Activated naive CD4-positive, alpha-beta T cell treated with anti-CD3 and anti-CD28 coated beads, Interleukin-2, amount 50 U/mL, for 16 hours (primary cell): ENCODE measurements around the gene MARCKS.

Experiments used
- DNase-seq: peaks from one replicate; pipeline ENCODE4 v3.0.0-alpha.2; 2020

MARCKS gene

GRCh38 chr6:113854531-113855499 lies 2.3 kb upstream of the MARCKS start:
- no peak for DNase-seq

DNA sequence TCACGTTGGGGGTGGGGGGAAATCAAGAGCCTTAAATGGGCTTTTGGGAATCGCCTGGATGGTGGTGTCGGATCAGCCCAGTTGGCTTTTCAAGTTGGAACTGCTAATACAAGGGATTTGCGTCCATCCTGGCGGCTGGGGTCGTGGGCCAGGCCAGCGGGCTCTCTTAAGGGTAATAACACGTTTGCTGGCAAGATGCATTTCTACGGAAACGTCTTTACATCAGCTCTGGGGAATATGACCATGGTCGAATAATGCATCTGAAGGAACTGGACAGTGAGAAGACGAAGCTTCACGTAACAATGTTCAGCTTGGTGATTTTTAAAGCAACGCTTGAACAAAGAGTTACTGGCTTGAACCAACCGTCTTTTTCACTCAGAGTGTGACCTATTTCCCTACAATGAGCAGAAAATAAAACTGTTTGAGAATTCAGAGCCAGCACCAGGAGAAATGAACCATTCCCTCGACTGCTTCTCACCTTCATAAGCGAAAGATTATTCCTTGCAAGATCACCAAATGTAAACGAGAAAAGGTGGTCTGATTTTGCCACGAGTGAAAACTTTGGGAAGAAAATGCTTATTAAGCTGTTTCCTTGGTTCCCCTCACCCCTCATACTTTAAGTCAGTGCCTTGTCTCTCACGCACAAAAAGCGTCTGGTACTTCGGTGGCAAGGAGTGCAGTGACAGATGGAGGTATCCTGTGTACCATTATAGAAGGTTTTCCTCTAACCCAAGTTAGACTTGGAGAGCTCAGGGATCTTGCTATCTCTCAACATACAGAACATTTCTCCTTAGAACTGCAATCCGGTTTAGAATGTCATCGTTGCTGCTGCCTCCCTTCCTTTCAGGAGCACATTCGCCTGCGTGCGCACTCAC lies 1.4 kb upstream of the MARCKS start:
- DNase-seq: no peak

- no peak for DNase-seq
Observed at GRCh38 chr6:113856375-113856624, 845 bp upstream of the MARCKS start.

DNA sequence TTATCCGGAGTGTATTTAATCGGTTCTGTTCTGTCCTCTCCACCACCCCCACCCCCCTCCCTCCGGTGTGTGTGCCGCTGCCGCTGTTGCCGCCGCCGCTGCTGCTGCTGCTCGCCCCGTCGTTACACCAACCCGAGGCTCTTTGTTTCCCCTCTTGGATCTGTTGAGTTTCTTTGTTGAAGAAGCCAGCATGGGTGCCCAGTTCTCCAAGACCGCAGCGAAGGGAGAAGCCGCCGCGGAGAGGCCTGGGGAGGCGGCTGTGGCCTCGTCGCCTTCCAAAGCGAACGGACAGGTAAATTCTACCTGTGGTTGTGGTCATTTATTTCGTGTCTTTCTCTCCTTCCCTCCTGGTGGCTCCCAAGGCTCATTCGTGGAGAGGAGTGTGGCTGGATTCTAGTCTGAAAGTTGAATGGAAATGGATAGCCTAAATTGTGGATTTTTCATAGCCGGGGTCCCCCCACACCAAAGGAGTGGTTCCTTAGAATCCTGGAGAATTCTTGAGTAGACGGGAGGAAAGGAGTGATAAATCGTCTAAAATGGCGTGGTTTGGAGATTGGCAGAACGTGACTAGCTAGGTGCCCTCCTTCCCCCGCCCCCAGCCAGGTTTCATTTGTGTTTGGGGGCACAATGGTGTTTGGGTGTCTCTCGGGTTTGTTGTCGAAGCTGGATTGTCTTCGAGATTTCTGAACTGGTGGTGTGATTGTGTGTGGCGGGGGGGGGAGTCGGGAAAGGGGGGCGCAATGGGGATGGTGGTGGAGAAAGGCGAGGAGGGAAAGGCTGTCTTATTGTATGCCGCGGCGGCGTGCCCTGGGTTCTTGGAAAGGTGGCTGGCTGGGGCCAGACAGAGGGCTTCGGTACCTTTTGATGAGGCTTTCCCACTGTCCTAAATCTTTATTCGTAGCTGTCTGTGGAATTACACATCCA lies 673 bp downstream of the MARCKS start:
- DNase-seq: no peak

DNA sequence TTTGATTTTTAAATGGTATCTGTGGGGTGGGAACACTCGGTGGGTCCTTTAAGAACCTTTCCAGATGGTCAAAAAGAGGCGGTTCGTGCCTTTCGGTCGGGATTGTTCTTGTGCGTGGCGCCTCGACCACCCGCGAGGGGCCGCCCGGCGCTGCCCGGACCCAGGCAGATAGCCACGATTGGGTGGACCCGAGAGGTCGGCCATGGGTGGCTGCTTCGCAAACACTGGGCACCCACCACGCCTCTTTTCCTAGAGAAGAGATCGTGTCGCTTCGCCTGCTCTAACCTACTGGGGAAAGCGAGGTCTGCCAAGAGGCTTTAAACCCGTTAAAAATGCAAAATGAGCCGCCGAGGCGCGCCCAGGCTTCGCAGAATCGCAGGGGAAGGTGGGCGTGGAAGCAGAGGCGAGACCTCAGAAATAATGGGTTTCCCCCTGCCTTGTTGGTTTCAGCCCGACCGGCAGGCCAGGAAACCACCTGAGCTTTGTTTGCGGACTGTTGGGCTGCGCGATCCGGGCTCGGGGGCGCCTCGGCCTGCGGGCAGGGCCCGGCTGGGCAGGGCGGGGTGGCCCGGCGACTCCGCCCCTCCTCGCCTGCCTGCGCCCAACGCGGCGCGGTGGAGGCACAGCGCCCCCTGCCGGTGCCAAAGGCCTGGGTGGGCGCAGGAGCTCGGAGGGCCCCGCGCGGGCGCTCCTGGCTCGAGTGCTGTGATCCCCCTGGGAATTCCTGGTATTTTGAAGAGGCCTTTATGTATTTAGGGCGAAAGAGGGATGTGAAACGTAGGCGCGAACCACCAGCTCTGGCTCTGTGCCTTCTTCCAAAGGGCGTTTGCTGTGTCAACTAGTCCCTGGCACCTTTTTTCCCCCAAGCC lies 1.6 kb downstream of the MARCKS start:
- peak; percentile 73 for DNase-seq

DNA sequence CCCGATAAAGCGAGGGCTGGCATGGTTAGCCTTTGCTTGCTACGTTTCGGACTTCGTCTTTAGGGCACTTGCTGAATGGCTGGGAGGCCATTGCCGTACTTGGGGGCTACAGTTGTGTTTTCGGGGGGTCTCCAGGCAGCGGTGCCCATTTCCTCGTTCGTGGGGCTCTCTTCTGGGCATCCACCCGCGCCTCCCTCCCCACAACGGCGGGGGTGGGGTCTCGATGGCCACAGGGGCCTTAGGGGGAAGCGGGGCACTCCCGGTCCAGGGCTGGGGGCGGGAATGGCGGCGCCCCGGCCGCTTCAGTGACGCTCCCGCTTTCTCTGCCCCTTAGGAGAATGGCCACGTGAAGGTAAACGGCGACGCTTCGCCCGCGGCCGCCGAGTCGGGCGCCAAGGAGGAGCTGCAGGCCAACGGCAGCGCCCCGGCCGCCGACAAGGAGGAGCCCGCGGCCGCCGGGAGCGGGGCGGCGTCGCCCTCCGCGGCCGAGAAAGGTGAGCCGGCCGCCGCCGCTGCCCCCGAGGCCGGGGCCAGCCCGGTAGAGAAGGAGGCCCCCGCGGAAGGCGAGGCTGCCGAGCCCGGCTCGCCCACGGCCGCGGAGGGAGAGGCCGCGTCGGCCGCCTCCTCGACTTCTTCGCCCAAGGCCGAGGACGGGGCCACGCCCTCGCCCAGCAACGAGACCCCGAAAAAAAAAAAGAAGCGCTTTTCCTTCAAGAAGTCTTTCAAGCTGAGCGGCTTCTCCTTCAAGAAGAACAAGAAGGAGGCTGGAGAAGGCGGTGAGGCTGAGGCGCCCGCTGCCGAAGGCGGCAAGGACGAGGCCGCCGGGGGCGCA lies 2.4 kb downstream of the MARCKS start:
- DNase-seq: no peak

DNA sequence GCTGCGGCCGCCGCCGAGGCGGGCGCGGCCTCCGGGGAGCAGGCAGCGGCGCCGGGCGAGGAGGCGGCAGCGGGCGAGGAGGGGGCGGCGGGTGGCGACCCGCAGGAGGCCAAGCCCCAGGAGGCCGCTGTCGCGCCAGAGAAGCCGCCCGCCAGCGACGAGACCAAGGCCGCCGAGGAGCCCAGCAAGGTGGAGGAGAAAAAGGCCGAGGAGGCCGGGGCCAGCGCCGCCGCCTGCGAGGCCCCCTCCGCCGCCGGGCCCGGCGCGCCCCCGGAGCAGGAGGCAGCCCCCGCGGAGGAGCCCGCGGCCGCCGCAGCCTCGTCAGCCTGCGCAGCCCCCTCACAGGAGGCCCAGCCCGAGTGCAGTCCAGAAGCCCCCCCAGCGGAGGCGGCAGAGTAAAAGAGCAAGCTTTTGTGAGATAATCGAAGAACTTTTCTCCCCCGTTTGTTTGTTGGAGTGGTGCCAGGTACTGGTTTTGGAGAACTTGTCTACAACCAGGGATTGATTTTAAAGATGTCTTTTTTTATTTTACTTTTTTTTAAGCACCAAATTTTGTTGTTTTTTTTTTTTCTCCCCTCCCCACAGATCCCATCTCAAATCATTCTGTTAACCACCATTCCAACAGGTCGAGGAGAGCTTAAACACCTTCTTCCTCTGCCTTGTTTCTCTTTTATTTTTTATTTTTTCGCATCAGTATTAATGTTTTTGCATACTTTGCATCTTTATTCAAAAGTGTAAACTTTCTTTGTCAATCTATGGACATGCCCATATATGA lies 3.2 kb downstream of the MARCKS start:
- no peak for DNase-seq

DNA sequence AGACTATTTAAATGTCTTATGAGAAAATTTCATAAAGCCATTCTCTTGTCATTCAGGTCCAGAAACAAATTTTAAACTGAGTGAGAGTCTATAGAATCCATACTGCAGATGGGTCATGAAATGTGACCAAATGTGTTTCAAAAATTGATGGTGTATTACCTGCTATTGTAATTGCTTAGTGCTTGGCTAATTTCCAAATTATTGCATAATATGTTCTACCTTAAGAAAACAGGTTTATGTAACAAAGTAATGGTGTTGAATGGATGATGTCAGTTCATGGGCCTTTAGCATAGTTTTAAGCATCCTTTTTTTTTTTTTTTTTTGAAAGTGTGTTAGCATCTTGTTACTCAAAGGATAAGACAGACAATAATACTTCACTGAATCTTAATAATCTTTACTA lies 5.0 kb downstream of the MARCKS start:
- no peak for DNase-seq

DNA sequence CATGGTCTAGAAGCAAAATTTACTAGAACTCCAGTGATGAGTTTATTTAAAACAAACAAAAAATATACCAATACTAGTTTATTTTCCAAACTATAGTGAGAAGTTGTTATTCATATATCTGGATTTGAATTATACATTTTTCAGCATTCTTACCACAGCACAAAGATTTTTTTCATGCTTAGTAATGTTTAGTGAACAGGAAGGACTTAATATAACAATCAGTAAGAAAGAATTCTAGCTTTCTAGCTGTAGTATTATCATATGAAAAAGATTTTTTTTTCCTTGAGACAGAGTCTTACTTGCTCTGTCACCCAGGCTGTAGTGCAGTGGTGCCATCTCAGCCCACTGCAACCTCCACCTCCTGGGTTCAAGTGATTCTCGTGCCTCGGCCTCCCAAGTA lies 13.8 kb downstream of the MARCKS start:
- DNase-seq: no peak

- DNase-seq: no peak
Observed at GRCh38 chr6:113871975-113872374, 14.8 kb downstream of the MARCKS start.

DNA sequence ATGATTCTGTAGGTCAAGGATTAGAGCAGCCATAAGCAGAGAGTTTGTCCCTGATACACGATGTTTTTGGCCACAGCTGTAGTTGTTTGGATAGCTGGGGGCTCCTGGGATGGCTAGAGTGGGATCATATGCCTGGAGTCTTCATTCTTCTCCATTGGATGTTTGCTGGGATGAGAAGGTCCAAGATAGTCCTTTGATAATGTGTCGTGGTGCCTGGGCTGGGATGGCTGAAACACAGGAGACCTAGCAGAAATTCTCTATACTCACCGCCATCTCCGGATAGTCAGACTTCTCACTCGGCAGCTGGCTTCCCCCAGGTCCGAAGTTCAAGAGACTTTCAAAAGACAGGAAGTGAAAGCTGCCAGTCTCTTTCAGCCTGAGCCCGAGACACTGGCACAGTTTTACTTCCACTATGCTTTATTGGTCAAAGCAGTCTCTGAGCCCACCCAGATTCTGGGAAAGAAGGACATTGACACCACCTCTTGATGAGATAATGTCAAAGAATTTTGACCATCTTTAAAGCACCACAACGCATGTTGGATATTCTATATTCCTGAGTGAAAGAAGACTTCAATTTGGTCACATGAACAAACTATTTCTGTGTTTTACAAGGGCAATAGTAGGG lies 16.0 kb downstream of the MARCKS start:
- DNase-seq: no peak

DNA sequence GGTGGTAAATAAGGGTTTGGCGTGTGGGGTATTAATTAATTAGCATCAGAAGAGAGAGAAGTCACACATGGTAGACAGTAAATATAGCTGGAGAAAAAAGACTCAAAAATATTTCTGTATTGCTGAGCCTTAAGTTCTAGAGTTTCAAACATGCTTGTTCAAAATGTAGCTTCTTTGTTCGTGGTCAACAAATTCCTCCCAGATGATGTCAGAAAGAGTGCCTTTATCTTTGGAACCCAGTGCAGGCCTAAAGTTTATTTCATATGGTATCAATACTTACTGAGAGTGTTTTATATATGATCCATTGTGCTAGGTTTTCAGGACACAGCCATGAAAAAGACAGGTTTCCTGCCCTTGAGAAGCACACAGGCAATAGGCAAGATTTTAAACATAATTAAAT lies 18.3 kb downstream of the MARCKS start:
- DNase-seq: no peak

DNA sequence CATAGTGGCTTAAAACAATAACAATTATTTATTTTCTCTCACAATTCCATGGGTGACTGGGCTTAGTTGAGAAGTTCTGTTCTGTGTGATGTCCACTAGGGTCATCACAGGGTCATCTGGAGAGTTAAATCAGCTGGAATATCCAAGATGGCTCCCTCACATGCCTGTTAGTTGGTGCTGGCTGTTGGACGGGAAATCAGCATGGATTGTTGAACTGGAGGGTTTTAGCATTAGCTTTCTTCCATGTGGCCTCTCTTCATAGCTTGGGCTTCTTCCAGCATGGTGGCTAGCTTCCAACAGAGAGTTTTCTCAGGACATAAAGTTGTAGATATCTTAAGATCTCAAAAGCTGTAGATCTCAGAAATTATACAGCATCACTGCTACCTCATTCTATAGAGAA lies 19.6 kb downstream of the MARCKS start:
- DNase-seq: no peak

DNA sequence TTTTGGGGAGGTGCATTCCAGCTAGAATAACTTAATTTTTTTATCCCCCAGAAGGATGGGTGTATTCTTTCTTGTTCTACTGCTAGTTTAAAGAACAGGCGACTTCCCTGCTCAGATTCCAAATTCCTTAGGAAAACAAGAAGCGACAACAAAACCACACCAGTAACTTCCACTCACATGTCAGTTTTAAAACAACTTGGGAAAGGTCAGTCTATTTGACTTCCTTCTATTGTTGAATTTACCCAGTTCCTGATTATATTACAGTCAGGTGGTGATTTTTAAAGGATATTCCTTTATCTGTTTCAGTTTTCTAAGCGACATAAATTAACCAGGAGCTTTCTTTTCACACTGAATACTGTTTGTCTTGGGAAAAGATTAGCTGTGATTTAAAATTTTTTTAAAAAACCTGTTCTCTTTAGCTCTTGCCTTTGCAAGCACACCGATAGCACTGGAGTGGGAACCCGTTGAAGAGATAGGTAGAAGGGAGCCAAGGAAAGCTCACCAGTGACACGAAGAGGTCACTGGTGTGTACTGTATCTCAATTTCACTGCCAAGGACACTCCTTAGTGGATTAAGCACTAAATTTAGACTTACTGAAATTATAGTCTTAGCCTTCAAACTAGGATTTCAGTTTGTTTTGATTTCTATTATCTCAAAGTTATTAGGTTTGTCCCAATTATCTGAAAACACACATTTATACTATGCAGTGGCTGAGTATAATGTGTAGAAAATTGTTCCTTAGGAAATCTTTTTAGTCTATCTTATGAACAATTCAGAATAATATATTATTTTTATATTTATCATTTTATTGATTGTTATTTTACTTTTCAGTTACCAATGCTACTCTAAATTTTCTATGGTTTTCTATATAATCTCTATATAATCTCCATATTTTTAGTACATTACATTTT lies 22.3 kb downstream of the MARCKS start:
- no peak for DNase-seq

- no peak for DNase-seq
Observed at GRCh38 chr6:113881478-113881980, 24.4 kb downstream of the MARCKS start.

DNA sequence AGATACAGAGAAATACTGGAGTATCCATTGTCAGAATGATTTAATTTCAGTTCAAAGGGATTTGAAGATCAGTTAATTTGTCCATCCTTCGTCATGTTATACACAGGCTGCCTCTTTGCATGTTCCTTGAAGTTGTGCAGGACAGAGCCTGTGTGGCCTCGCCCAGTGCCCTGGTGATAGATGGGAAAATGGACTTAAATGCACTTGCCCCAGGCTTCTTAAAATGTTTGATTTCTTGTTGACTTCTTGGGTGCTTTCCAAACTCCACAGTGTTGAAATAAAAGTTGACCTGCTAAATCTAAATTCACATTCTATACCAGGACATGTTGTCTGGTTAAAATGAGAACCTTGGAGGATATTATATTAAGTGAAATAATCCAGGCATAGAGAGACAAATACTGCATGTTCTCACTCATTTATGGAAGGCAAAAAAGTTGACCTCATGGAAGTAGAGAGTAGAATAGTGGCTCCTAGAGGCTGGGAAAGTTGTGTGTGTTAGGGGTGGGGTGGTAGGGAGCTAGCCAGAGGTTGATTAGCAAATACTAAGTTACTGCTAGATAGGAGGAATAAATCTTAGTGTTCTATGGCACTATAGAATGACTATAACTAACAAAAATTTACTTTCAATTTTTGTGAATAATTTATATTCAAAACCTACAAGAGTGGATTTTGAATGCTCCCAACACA lies 25.3 kb downstream of the MARCKS start:
- no peak for DNase-seq

- no peak for DNase-seq
Observed at GRCh38 chr6:113884011-113884410, 26.9 kb downstream of the MARCKS start.

GRCh38 chr6:113886512-113886911 lies 29.4 kb downstream of the MARCKS start:
- no peak for DNase-seq
